Measurements from ENCODE around the gene TXNDC9.
"Not testable (repeated sequence)": the region's sequence is repeated elsewhere in the genome, so short reads cannot be mapped to it uniquely, and the experiment has no call there.

The TXNDC9 gene

GRCh38 chr2:99354825-99355224 is 18.7 kb upstream of the TXNDC9 start:
- WGBS, 2 experiments (ENCODE audit: insufficient coverage in 2 of 2): 89 to 91% methylated on average over 6 of the region's 8 CpGs

GRCh38 chr2:99354070-99354469 is 17.9 kb upstream of the TXNDC9 start:
- H3K4me1 ChIP-seq (ENCODE audit: control insufficient read depth, insufficient read depth, low read length, poor library complexity, severe bottlenecking): no peaks in the 10 kb centered on the region
- WGBS, 2 experiments (ENCODE audit: insufficient coverage in 2 of 2): 63% methylated on average over 1 of the region's 1 CpG; no CpG with 5 or more reads in 1 of the 2 experiments
- no peak overlapping the region for H3K27ac ChIP-seq (ENCODE audit: low read depth, low read length, severe bottlenecking)
- H3K9me3 ChIP-seq (ENCODE audit: control insufficient read depth, low read length): no peaks in the 10 kb centered on the region
- no peaks in the 10 kb centered on the region for H3K36me3 ChIP-seq (ENCODE audit: control insufficient read depth, insufficient read depth, low read length)
- no peak overlapping the region for H3K4me3 ChIP-seq (ENCODE audit: extremely low read depth, insufficient read depth, low read length, poor library complexity, severe bottlenecking)

More at GRCh38 chr2:99354825-99355224, 18.7 kb upstream of the TXNDC9 start:
- not testable (repeated sequence) for H3K9me3 ChIP-seq (ENCODE audit: control insufficient read depth, low read length); H3K4me1 ChIP-seq (ENCODE audit: control insufficient read depth, insufficient read depth, low read length, poor library complexity, severe bottlenecking); H3K4me3 ChIP-seq (ENCODE audit: extremely low read depth, insufficient read depth, low read length, poor library complexity, severe bottlenecking); H3K36me3 ChIP-seq (ENCODE audit: control insufficient read depth, insufficient read depth, low read length); H3K27ac ChIP-seq (ENCODE audit: low read depth, low read length, severe bottlenecking)

GRCh38 chr2:99350194-99350593 is 14.1 kb upstream of the TXNDC9 start:
- Histone ChIP-seq H3K4me1 (ENCODE audit: control insufficient read depth, insufficient read depth, low read length, poor library complexity, severe bottlenecking) (no peaks in the 10 kb centered on the region), H3K9me3 (ENCODE audit: control insufficient read depth, low read length) (no peaks in the 10 kb centered on the region), H3K27ac (ENCODE audit: low read depth, low read length, severe bottlenecking) (no peak overlapping the region), H3K4me3 (ENCODE audit: extremely low read depth, insufficient read depth, low read length, poor library complexity, severe bottlenecking) (no peak overlapping the region), H3K36me3 (ENCODE audit: control insufficient read depth, insufficient read depth, low read length) (no peaks in the 10 kb centered on the region)

- H3K27ac ChIP-seq (ENCODE audit: low read depth, low read length, severe bottlenecking): no peak overlapping the region
- H3K4me1 ChIP-seq (ENCODE audit: control insufficient read depth, insufficient read depth, low read length, poor library complexity, severe bottlenecking): no peaks in the 10 kb centered on the region
- H3K9me3 ChIP-seq (ENCODE audit: control insufficient read depth, low read length): no peaks in the 10 kb centered on the region
- H3K36me3 ChIP-seq (ENCODE audit: control insufficient read depth, insufficient read depth, low read length): peaks cover 2% of the 10 kb centered on the region
- no peak overlapping the region for H3K4me3 ChIP-seq (ENCODE audit: extremely low read depth, insufficient read depth, low read length, poor library complexity, severe bottlenecking)
- WGBS, 2 experiments (ENCODE audit: insufficient coverage in 2 of 2): 93 to 100% methylated on average over 1 to 2 of the region's 3 CpGs
Measured at GRCh38 chr2:99348173-99348572, 12.0 kb upstream of the TXNDC9 start.

- Histone ChIP-seq H3K27ac (ENCODE audit: low read depth, low read length, severe bottlenecking) (no peak overlapping the region), H3K9me3 (ENCODE audit: control insufficient read depth, low read length) (no peaks in the 10 kb centered on the region), H3K4me3 (ENCODE audit: extremely low read depth, insufficient read depth, low read length, poor library complexity, severe bottlenecking) (no peak overlapping the region), H3K4me1 (ENCODE audit: control insufficient read depth, insufficient read depth, low read length, poor library complexity, severe bottlenecking) (no peaks in the 10 kb centered on the region), H3K36me3 (ENCODE audit: control insufficient read depth, insufficient read depth, low read length) (peaks cover 6% of the 10 kb centered on the region)
Measured at GRCh38 chr2:99346218-99346617, 10.1 kb upstream of the TXNDC9 start.

GRCh38 chr2:99345446-99345845 is 9.3 kb upstream of the TXNDC9 start:
- H3K4me1 ChIP-seq (ENCODE audit: control insufficient read depth, insufficient read depth, low read length, poor library complexity, severe bottlenecking); H3K36me3 ChIP-seq (ENCODE audit: control insufficient read depth, insufficient read depth, low read length); H3K4me3 ChIP-seq (ENCODE audit: extremely low read depth, insufficient read depth, low read length, poor library complexity, severe bottlenecking); H3K9me3 ChIP-seq (ENCODE audit: control insufficient read depth, low read length); H3K27ac ChIP-seq (ENCODE audit: low read depth, low read length, severe bottlenecking): not testable (repeated sequence)
- 94% methylated on average over 5 of the region's 7 CpGs; no CpG with 5 or more reads in 1 of the 2 experiments for whole genome bisulfite sequencing, 2 experiments (ENCODE audit: insufficient coverage in 2 of 2)

- Histone ChIP-seq H3K4me3 (ENCODE audit: extremely low read depth, insufficient read depth, low read length, poor library complexity, severe bottlenecking) (no peak overlapping the region), H3K27ac (ENCODE audit: low read depth, low read length, severe bottlenecking) (no peak overlapping the region), H3K4me1 (ENCODE audit: control insufficient read depth, insufficient read depth, low read length, poor library complexity, severe bottlenecking) (no peaks in the 10 kb centered on the region), H3K36me3 (ENCODE audit: control insufficient read depth, insufficient read depth, low read length) (peaks cover 6% of the 10 kb centered on the region), H3K9me3 (ENCODE audit: control insufficient read depth, low read length) (no peaks in the 10 kb centered on the region)
- 100% methylated on average over 1 of the region's 2 CpGs for WGBS, 2 experiments (ENCODE audit: insufficient coverage in 2 of 2)
Measured at GRCh38 chr2:99342536-99342935, 6.4 kb upstream of the TXNDC9 start.

- H3K4me3 ChIP-seq (ENCODE audit: extremely low read depth, insufficient read depth, low read length, poor library complexity, severe bottlenecking): no peak overlapping the region
Measured at GRCh38 chr2:99340669-99341236, 4.6 kb upstream of the TXNDC9 start.

GRCh38 chr2:99338029-99338585 is 2.0 kb upstream of the TXNDC9 start:
- Histone ChIP-seq H3K27ac (ENCODE audit: low read depth, low read length, severe bottlenecking) (peak overlapping the region; percentile 92), H3K9me3 (ENCODE audit: control insufficient read depth, low read length) (no peaks in the 10 kb centered on the region), H3K4me1 (ENCODE audit: control insufficient read depth, insufficient read depth, low read length, poor library complexity, severe bottlenecking) (no peaks in the 10 kb centered on the region), H3K36me3 (ENCODE audit: control insufficient read depth, insufficient read depth, low read length) (peaks cover 16% of the 10 kb centered on the region), H3K4me3 (ENCODE audit: extremely low read depth, insufficient read depth, low read length, poor library complexity, severe bottlenecking) (peak overlapping the region; percentile 87)
- WGBS, 2 experiments (ENCODE audit: insufficient coverage in 2 of 2): 16 to 60% methylated on average over 1 to 5 of the region's 17 CpGs

More at GRCh38 chr2:99340669-99341236, 4.6 kb upstream of the TXNDC9 start:
- no peaks in the 10 kb centered on the region for H3K9me3 ChIP-seq (ENCODE audit: control insufficient read depth, low read length)
- H3K27ac ChIP-seq (ENCODE audit: low read depth, low read length, severe bottlenecking): no peak overlapping the region
- H3K4me1 ChIP-seq (ENCODE audit: control insufficient read depth, insufficient read depth, low read length, poor library complexity, severe bottlenecking): no peaks in the 10 kb centered on the region
- WGBS, 2 experiments (ENCODE audit: insufficient coverage in 2 of 2): 92 to 95% methylated on average over 5 to 6 of the region's 8 CpGs
- H3K36me3 ChIP-seq (ENCODE audit: control insufficient read depth, insufficient read depth, low read length): peaks cover 6% of the 10 kb centered on the region

- Histone ChIP-seq H3K4me3 (ENCODE audit: extremely low read depth, insufficient read depth, low read length, poor library complexity, severe bottlenecking) (peak within 1 kb of the TSS; percentile 87), H3K4me1 (ENCODE audit: control insufficient read depth, insufficient read depth, low read length, poor library complexity, severe bottlenecking) (no peaks in the 10 kb centered on the region), H3K36me3 (ENCODE audit: control insufficient read depth, insufficient read depth, low read length) (peaks cover 20% of the 10 kb centered on the region), H3K9me3 (ENCODE audit: control insufficient read depth, low read length) (no peaks in the 10 kb centered on the region), H3K27ac (ENCODE audit: low read depth, low read length, severe bottlenecking) (peak within 1 kb of the TSS; percentile 92)
- WGBS, 2 experiments (ENCODE audit: insufficient coverage in 2 of 2): 0% methylated on average over 46 to 56 of the region's 87 CpGs
Measured at GRCh38 chr2:99337113-99338028, 1.2 kb upstream of the TXNDC9 start, which contains the start of gene EIF5B. TSS of gene EIF5B (plus strand) at chr2:99337389. CDS start at chr2:99337555, 166 bp downstream.

GRCh38 chr2:99336804-99337112 is 625 bp upstream of the TXNDC9 start:
- Histone ChIP-seq H3K4me3 (ENCODE audit: extremely low read depth, insufficient read depth, low read length, poor library complexity, severe bottlenecking) (peak overlapping the region; percentile 87), H3K27ac (ENCODE audit: low read depth, low read length, severe bottlenecking) (peak overlapping the region; percentile 92), H3K36me3 (ENCODE audit: control insufficient read depth, insufficient read depth, low read length) (peaks cover 26% of the 10 kb centered on the region), H3K9me3 (ENCODE audit: control insufficient read depth, low read length) (no peaks in the 10 kb centered on the region), H3K4me1 (ENCODE audit: control insufficient read depth, insufficient read depth, low read length, poor library complexity, severe bottlenecking) (no peaks in the 10 kb centered on the region)
- 0 to 14% methylated on average over 3 to 5 of the region's 8 CpGs for WGBS, 2 experiments (ENCODE audit: insufficient coverage in 2 of 2)
